Measurements from ENCODE around the gene CDKAL1.

DNA sequence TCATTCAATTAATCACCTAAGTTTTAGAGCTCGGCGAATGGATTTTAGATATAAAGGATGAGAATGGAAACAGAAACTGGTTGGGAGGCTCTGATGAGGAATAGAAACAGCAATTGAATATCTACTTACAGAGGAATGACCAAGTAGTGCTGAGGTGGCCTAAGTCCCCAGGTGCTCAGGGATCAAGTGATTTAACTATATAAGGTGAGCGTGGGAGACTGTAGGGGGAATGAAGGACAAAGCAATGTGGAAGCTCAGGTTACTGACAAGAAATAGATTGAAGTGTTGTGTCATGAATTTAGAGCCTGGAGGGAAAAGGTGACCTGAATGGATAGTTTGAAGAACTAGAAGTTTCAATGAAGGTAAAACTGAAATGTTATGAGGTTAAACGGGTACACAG lies 563.9 kb downstream of the CDKAL1 start:
- TF ChIP-seq, protein P1, sequence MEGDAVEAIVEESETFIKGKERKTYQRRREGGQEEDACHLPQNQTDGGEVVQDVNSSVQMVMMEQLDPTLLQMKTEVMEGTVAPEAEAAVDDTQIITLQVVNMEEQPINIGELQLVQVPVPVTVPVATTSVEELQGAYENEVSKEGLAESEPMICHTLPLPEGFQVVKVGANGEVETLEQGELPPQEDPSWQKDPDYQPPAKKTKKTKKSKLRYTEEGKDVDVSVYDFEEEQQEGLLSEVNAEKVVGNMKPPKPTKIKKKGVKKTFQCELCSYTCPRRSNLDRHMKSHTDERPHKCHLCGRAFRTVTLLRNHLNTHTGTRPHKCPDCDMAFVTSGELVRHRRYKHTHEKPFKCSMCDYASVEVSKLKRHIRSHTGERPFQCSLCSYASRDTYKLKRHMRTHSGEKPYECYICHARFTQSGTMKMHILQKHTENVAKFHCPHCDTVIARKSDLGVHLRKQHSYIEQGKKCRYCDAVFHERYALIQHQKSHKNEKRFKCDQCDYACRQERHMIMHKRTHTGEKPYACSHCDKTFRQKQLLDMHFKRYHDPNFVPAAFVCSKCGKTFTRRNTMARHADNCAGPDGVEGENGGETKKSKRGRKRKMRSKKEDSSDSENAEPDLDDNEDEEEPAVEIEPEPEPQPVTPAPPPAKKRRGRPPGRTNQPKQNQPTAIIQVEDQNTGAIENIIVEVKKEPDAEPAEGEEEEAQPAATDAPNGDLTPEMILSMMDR (IDR thresholded peaks at IDR 0.05; ENCODE audit: insufficient read depth, low read length) = no peak
- TF ChIP-seq POLR2AphosphoS5 (IDR thresholded peaks at IDR 0.05; ENCODE audit: low read depth) (no peak), GABPA (IDR thresholded peaks at IDR 0.05; ENCODE audit: low read depth) (no peak), SPI1 (IDR thresholded peaks at IDR 0.05; ENCODE audit: borderline replicate concordance, low read depth) (no peak)
- TF ChIP-seq, protein P2, sequence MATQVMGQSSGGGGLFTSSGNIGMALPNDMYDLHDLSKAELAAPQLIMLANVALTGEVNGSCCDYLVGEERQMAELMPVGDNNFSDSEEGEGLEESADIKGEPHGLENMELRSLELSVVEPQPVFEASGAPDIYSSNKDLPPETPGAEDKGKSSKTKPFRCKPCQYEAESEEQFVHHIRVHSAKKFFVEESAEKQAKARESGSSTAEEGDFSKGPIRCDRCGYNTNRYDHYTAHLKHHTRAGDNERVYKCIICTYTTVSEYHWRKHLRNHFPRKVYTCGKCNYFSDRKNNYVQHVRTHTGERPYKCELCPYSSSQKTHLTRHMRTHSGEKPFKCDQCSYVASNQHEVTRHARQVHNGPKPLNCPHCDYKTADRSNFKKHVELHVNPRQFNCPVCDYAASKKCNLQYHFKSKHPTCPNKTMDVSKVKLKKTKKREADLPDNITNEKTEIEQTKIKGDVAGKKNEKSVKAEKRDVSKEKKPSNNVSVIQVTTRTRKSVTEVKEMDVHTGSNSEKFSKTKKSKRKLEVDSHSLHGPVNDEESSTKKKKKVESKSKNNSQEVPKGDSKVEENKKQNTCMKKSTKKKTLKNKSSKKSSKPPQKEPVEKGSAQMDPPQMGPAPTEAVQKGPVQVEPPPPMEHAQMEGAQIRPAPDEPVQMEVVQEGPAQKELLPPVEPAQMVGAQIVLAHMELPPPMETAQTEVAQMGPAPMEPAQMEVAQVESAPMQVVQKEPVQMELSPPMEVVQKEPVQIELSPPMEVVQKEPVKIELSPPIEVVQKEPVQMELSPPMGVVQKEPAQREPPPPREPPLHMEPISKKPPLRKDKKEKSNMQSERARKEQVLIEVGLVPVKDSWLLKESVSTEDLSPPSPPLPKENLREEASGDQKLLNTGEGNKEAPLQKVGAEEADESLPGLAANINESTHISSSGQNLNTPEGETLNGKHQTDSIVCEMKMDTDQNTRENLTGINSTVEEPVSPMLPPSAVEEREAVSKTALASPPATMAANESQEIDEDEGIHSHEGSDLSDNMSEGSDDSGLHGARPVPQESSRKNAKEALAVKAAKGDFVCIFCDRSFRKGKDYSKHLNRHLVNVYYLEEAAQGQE (IDR thresholded peaks at IDR 0.05; ENCODE audit: insufficient replicate concordance, low read depth) = no peak
